OCI-LY1 (cell line): Measurements from ENCODE around the gene PLPP7.

Experiments
- H2AFZ ChIP-seq: fragments of 200-600 bp; sonication (generic), shearing (Covaris generic); 2 replicates; pipeline ENCODE4 v1.6.0; 2014; ENCODE audit warnings: antibody characterized with exemption, mild to moderate bottlenecking, low read length
- H3F3A ChIP-seq: fragments of 200-600 bp; sonication (generic), shearing (Covaris generic); 2 replicates; pipeline ENCODE4 v1.6.0; 2014; ENCODE audit warnings: mild to moderate bottlenecking, antibody characterized with exemption, low read length, moderate library complexity; ENCODE audit not compliant: insufficient read depth
- H3K27ac ChIP-seq: fragments of 200-600 bp; sonication (generic); 2 replicates; pipeline ENCODE4 v1.5.1; 2014; ENCODE audit warnings: low read length, mixed run types, mild to moderate bottlenecking, low read depth; ENCODE audit not compliant: poor library complexity, severe bottlenecking
- H3K27me3 ChIP-seq: fragments of 200-600 bp; sonication (generic); 2 replicates; pipeline ENCODE4 v1.6.0; 2014; ENCODE audit warnings: antibody characterized with exemption, mild to moderate bottlenecking, low read length, moderate library complexity; ENCODE audit not compliant: insufficient read depth
- H3K36me3 ChIP-seq: fragments of 200-600 bp; sonication (generic); 2 replicates; pipeline ENCODE4 v1.6.1; 2014; ENCODE audit warnings: mild to moderate bottlenecking, antibody characterized with exemption, low read length, moderate library complexity, mixed read lengths; ENCODE audit not compliant: insufficient read depth
- H3K4me1 ChIP-seq: fragments of 200-600 bp; sonication (generic); 2 replicates; pipeline ENCODE4 v1.5.1; 2014; ENCODE audit warnings: mild to moderate bottlenecking, low read length, moderate library complexity; ENCODE audit not compliant: insufficient read depth, severe bottlenecking
- H3K4me2 ChIP-seq: fragments of 200-600 bp; sonication (generic), shearing (Covaris generic); 2 replicates; pipeline ENCODE4 v1.6.1; 2014; ENCODE audit warnings: low read length
- H3K4me3 ChIP-seq: fragments of 200-600 bp; sonication (generic); 2 replicates; pipeline ENCODE4 v1.5.1; 2014; ENCODE audit warnings: low read length, low read depth, mild to moderate bottlenecking, mixed read lengths; ENCODE audit not compliant: poor library complexity, severe bottlenecking
- H3K79me2 ChIP-seq: fragments of 200-600 bp; shearing (Covaris generic); 2 replicates; pipeline ENCODE4 v1.6.1; 2016; ENCODE audit warnings: mixed run types, low read length, mixed read lengths; ENCODE audit not compliant: insufficient read depth
- H3K9ac ChIP-seq: fragments of 200-600 bp; sonication (generic), shearing (Covaris generic); 2 replicates; pipeline ENCODE4 v1.6.1; 2014; ENCODE audit warnings: mild to moderate bottlenecking, low read length, mixed read lengths
- H3K9me2 ChIP-seq: fragments of 200-600 bp; sonication (generic), shearing (Covaris generic); 2 replicates; pipeline ENCODE4 v1.6.1; 2014; ENCODE audit warnings: low read depth, mild to moderate bottlenecking, low read length, mixed read lengths
- H3K9me3 ChIP-seq: fragments of 200-600 bp; shearing (Covaris generic); 2 replicates; pipeline ENCODE4 v1.6.1; 2014; ENCODE audit warnings: low read length, mixed read lengths
- H4K20me1 ChIP-seq: fragments of 200-600 bp; sonication (generic), shearing (Covaris generic); 2 replicates; pipeline ENCODE4 v1.6.0; 2016; ENCODE audit warnings: mild to moderate bottlenecking, low read length; ENCODE audit not compliant: insufficient read depth
- CTCF ChIP-seq: fragments of 200-600 bp; sonication (generic), shearing (Covaris generic); IDR thresholded peaks from 2 replicates; pipeline ENCODE4 v1.5.1; 2017; ENCODE audit warnings: mild to moderate bottlenecking, antibody characterized with exemption, low read length, moderate library complexity, mixed read lengths
- EZH2 ChIP-seq: fragments of 200-600 bp; sonication (generic), shearing (Covaris generic); IDR thresholded peaks from 2 replicates; pipeline ENCODE4 v1.8.0; 2017; ENCODE audit warnings: borderline replicate concordance, mixed run types, mild to moderate bottlenecking, antibody characterized with exemption, low read length, moderate library complexity, mixed read lengths

The PLPP7 gene

GRCh38 chr9:131299961-131300347 is 10.4 kb downstream of the PLPP7 start:
- Histone ChIP-seq H4K20me1 (no peaks in the 10 kb centered on the region), H3F3A (no peaks in the 10 kb centered on the region), H2AFZ (no peak overlapping the region), H3K27me3 (no peaks in the 10 kb centered on the region; the same call in 1 of the 2 replicates), H3K9me2 (no peaks in the 10 kb centered on the region), H3K9me3 (no peaks in the 10 kb centered on the region), H3K79me2 (no peaks in the 10 kb centered on the region), H3K27ac (no peak overlapping the region), H3K9ac (no peak overlapping the region), H3K4me2 (no peak overlapping the region), H3K4me3 (no peak overlapping the region), H3K4me1 (no peaks in the 10 kb centered on the region), H3K36me3 (no peaks in the 10 kb centered on the region)
- no peak for TF ChIP-seq EZH2
- TF ChIP-seq CTCF = no peak

GRCh38 chr9:131300444-131300843 is 10.9 kb downstream of the PLPP7 start:
- no peak overlapping the region for H3K4me2 ChIP-seq
- TF ChIP-seq CTCF (no peak), EZH2 (no peak)
- H3K9ac ChIP-seq = no peak overlapping the region
- no peaks in the 10 kb centered on the region for H3K36me3 ChIP-seq
- H3K4me1 ChIP-seq = no peaks in the 10 kb centered on the region
- no peaks in the 10 kb centered on the region for H3K9me2 ChIP-seq
- H3K4me3 ChIP-seq = no peak overlapping the region
- no peaks in the 10 kb centered on the region for H3K9me3 ChIP-seq
- H3K27me3 ChIP-seq = no peaks in the 10 kb centered on the region; the same call in 1 of the 2 replicates
- no peaks in the 10 kb centered on the region for H4K20me1 ChIP-seq
- no peaks in the 10 kb centered on the region for H3K79me2 ChIP-seq
- H3K27ac ChIP-seq = no peak overlapping the region
- H2AFZ ChIP-seq = no peak overlapping the region
- H3F3A ChIP-seq = no peaks in the 10 kb centered on the region

DNA sequence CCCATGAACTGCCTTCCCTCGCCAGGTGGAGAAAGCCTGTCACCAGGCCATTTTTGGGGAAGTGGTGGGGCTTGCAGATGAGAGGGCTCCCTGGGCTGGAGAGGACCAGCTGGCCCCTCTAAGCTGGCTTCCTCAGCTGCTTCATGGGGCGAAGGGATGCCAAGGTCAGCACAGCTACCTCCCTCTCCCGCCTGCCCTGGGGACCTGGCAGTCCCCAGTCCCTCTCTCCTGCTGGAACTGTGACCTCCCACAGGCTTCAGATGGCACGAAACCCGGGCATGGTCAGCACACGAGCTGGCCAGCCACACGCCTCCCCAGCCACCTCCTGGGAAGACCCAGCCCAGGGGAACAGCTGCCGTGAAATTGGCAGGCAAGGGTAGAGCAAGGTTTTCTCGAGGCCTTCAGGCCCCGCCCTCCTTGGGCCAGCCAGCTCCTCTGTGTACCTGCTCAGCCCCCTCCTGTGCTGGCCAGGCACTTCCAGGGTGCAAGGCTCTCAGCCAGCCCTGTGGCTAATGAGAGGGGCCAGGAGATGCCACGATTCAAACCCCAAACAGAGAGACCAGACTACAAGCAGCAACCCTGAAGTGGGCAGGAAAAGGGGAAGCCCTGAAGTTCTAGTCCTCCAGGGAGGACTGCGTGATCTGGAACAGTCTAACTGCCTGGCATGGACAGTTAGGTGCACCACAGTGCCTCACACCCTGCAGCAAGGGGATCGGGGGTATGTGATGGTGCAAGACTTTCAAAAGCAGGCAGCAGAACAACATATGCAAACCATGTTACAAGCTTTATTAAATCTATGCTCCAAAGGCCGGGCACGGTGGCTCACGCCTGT is 12.9 kb downstream of the PLPP7 start:
- no peaks in the 10 kb centered on the region for H4K20me1 ChIP-seq
- no peaks in the 10 kb centered on the region for H3K9me2 ChIP-seq
- no peaks in the 10 kb centered on the region for H3K79me2 ChIP-seq
- H3K36me3 ChIP-seq = no peaks in the 10 kb centered on the region
- no peak overlapping the region for H3K4me3 ChIP-seq
- H3K4me2 ChIP-seq = no peak overlapping the region
- no peaks in the 10 kb centered on the region; the same call in 1 of the 2 replicates for H3K27me3 ChIP-seq
- TF ChIP-seq CTCF (no peak), EZH2 (no peak)
- H3K9me3 ChIP-seq = no peaks in the 10 kb centered on the region
- H3K4me1 ChIP-seq = no peaks in the 10 kb centered on the region
- H3K9ac ChIP-seq = no peak overlapping the region
- no peak overlapping the region for H2AFZ ChIP-seq
- H3F3A ChIP-seq = no peaks in the 10 kb centered on the region
- H3K27ac ChIP-seq = no peak overlapping the region
